Measurements from ENCODE around the gene TSC22D3.
"Not testable (repeated sequence)": the region's sequence is repeated elsewhere in the genome, so short reads cannot be mapped to it uniquely, and the experiment has no call there.

TSC22D3 gene
- 2,676 reads per million, percentile 100 among the genes with 10 or more reads in this experiment for total RNA-seq

DNA sequence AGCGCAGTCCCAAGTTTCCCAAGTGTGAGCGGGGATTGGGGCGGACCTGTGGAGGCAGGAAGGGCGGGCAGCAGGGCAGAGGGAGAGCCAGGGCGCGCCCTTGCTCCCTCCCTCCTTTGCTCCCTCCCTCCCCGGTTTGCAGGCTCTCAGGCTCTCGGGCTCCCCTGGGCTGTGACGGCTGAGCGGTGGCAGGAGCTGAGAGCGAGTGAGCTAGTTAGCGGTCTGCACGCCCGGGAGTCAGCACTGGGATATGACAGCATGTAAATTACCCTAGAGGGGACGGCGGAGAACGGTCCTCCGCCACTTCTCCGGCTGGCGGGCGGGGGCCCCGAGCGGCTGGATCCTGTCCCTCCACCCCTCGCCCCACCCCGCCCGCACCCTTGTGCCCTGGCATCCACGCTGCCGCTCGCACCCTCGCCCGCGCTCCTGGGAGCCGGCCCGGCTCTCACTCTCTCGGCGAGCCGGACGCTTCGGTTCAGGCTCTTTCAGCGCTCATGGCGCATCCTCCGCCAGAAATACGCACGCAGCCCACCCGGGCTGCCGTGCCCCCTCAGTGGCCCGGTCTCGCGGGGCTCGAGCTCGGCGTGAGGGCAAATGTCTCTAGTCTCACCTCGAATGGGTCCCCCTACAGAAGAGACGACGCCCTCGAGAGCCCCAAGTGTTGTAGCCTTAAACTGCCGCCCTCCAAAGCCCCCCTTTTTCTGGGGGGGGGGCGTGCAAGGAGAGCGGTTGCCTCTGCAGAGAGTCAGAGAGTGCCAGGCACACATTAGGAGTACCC is at the start of gene TSC22D3:
TSS of gene TSC22D3 (minus strand) at position 54 of the 778 bp plus-strand sequence. CDS start 368 bp downstream, outside the sequence.
- DNase-seq = peak; percentile 49

DNA sequence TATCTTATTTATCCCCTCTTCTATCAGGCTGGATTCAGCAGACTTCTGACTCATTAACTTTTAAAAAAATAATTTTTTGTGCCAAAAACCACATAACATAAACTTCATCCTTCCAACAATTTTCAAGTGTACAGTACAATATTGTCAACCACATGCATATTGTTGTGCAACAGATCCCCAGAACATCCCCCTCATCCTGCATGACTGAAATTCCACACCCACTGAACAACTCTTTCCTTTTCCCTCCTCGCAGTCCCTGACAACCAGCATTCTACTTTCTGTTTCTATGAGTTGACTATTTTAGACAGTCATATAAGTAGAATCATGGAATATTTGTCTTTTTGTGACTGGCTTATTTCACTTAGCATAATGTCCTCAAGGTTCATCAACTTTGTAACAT is 47.9 kb upstream of the TSC22D3 start:
- no peak for DNase-seq

DNA sequence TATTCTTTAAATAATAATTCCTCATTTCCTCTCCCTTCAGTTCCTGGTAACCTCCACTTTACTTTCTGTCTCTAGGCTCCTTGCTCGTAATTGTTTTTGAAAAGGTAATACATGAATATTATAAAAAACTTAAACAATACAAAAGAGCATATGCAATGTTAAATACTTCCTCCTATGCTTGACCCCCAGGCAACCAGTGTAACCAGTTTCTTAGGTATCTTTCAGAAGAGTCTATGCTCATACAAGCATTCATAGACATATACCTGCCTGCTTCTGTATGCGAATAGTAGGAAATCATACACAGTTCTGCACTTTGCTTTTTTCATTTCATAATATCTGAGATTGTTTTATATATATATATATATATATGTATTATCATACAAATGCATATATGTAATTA is 47.5 kb upstream of the TSC22D3 start:
- no peak for DNase-seq

GRCh38 chrX:107818900-107819521 is 43.4 kb upstream of the TSC22D3 start:
- no peak for DNase-seq

DNA sequence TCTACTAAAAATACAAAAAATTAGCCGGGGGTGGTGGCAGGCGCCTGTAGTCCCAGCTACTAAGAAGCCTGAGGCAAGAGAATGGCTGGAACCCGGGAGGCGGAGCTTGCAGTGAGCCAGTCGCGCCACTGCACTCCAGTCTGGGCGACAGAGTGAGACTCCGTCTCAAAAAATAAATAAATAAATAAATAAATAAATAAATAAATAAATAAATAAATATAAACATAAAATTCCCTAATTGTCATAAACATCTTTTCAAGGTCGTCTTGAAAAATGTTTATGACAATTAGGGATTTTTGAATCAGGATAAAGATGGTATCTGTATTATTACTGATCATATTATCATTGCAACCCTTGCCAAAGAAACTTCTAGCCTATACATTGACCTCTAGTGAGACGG is 34.5 kb upstream of the TSC22D3 start:
- DNase-seq = not testable (repeated sequence)

GRCh38 chrX:107805179-107805578 is 29.6 kb upstream of the TSC22D3 start:
- no peak for DNase-seq

DNA sequence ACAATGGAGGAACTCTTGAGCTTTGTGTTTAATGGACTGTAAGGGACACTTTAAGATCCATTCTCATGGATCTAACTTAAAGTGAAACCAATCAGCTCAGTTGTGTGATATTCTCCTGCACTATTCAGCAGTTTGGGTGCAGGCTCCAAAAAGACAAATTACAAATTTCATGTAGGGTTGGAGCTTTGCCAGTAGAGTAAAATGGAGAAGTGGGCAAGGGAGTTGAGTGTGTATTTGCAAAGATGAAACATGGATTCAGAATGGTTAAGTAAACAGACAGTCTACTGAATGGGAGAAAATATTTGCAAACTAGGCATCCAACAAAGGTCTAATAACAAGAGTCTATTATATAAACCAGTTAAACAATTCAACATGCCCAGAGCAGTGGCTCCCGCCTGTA is 28.8 kb upstream of the TSC22D3 start:
- no peak for DNase-seq

GRCh38 chrX:107787827-107788226 is 12.2 kb upstream of the TSC22D3 start:
- no peak for DNase-seq

- no peak for DNase-seq
Measured at GRCh38 chrX:107780525-107780924, 4.9 kb upstream of the TSC22D3 start.

- DNase-seq = no peak
Measured at GRCh38 chrX:107777536-107777832, 1.9 kb upstream of the TSC22D3 start, which contains the start of gene NCBP2L. NCBP2L (plus strand) TSS chrX:107777733; CDS start chrX:107794221, 16,488 bp downstream.

DNA sequence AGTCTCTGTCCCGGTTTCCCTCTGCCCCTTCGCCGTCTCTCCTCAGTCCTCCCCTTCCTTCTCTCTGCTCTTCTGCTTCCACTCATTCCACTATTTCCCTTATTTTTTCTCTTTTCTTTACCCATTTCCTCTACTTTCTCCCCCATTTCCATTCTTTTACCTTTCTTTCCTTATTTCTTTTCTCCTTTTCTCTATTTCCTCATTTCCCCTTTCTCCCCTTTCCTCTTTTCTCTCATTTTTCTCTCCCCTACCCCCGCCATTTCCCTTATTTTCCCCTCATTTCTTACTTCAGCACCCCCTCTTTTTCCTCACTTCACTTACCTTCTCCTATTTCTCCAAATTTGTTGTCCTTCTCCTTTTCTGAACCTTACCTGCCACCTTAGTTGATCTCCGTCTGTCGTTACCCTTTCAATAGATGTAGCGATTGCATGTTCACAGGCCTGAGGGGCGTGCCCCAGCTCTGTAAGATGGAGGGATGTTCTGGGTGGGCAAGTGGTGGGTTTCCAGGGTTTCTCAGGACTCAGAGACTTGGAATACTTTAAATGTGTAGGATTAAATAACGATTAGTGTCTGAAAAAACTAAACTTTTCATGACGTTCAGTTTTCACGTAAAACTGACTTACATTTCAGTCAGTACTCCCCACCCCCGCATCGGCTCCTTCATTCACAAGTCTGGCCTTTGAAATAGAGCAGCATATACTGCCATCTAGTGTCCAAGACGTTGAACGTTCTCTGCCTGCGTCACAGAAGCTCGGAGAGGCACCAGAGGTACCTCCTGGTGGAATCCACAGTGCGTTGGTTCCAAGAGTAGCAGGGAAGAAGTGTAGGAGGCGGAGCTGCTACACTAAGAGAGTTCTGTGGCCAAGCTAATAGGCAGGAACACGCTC is 1.3 kb upstream of the TSC22D3 start:
- DNase-seq = peak; percentile 68

DNA sequence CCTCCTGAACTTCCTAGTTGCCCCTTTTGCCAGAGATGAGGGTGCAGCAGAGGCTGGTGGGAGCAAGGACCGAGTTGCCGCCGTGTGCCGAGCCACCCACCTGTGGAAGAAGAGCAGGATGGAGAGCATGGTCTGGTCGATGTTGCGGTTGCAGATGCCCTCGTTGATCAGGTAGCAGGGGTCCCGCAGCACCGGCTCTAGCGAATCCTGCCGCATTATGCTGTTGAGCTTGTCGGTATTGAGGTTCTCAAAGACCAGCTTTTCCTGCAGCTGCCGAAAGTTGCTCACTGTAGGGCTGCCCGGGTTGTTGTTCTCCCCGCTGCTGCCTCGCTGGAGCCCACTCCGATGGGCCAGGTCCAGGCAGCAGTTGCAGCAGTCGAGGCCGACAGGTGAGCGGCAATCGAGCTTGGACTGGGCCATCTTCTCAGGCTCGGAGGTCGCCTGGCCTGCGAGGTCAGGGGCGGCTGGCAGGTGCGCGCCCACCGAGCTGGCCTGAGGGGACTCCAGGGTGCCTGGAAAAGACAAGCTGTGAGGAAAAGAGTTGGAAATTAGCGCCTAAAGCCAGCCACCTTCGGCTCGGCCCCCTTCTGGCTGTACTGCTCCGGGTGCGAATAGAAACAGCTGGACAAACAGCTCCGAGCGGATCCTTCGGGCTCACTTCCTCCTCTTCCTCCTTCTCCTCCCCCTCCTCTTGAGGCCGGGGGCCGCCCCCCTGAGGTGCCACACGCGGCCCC is 420 bp downstream of the TSC22D3 start:
- no peak for DNase-seq

GRCh38 chrX:107773906-107774435 is 1.6 kb downstream of the TSC22D3 start:
- DNase-seq = no peak

- DNase-seq = no peak
Measured at GRCh38 chrX:107773206-107773605, 2.4 kb downstream of the TSC22D3 start.

DNA sequence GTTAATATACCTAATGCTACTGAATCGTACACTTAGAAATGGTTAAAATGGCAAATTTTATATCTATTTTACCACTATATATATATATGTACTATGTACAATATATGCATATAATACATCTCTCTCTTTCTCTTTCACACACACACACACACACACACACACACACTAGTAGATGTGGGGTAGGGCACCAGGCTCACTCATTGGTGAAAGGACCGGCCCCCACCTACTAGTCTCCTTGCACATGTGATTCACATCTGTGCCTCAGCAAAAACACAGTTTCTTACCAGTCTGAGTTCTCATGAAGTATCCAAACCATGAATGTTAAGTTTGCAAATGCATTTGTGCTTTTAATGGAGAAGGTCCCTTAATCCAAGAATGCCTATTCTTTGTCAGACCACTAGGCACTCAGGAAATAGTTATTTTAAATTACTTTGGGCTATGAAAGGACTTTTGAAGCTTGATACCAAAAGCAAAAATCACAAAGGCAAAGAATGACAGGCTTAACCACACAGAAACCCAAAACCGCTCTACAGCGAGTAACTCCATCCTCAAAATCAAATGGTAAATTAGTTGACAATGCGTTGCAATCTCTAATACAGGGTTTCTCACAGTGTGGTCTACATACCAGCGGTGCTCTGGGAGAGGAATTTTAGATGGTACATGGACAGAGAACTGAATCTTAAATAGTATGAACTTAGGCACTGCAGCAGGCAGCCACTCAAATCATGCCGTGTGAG is 5.8 kb downstream of the TSC22D3 start:
- no peak for DNase-seq

DNA sequence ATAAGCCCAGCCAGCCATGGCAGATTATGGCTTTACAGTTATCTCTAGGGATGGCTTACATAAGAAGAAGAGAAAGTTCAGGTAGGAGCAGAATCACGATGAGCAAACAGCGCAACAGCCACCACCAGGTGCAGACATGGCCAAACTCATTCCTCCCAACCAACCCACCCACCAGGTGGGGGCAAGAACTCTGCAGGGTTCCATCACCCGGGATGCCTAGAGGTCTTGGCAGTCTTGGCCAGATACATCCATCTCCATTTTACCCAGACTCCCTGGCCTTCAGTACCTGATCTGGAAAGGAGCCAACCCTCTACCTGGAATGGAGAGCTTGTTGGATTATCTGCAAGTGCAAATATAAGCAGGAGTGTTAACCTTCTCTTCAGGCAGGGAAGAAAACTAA is 7.5 kb downstream of the TSC22D3 start:
- DNase-seq = no peak

DNA sequence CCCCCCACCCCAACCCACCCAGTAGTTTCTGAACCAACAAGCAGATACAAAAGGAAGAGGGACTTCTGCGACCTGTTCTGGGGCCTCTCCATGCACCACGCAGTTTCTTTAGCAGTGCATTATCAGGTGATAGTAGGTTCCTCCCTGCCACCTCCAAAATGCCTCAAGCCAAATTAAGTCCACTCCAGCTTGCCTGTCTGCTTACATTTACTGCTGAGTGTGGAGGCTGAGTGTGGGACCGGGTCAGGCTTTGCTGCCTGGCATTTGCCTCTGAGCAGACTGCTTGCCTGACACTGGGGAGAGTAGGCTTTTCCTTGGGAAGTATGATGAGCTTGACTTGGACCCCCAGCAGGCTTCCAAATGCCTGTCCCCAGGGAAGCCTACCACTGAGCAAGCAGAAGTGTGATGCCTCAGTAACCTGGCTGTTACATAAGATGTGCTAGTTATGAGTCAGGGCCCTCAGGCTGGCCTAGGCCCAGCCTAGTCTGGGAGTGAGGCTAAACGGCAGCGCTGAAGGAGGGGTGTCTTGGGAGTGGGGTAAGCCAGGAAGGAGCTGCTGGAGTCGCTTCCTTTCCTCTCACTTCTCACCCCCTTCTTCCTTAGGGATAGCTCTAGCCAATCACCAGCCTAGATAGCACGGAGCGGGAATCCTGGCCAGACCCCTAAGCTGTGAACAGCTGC is 9.0 kb downstream of the TSC22D3 start:
- DNase-seq = no peak

GRCh38 chrX:107764845-107765608 is 10.6 kb downstream of the TSC22D3 start:
- DNase-seq = no peak

GRCh38 chrX:107763647-107764046 is 11.9 kb downstream of the TSC22D3 start:
- DNase-seq = no peak

All from effector CD4-positive, alpha-beta T cell (primary cell).